Inflammatory macrophage (primary cell): ENCODE results near the gene EEF2.

ENCODE experiments used
- DNase-seq, 2 donors: peaks; one replicate each; pipeline ENCODE4 v3.0.0-alpha.2; 2020 to 2022

Gene EEF2

DNA sequence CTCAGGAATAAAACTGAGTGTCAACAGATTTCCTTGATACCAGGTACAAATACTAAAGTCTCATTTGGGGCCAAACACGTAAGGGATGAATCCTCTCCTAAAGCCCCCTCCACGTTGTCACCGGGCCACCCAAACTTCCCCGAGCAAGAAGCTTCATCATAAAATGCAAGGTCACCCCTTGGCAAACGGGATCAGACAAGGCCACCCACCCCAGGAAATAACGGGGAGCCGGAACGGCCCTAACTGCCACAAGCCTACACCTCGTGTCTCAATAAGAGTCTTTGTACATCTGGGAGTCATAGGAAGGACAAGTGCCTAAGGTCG, 717 bp downstream of the EEF2 start:
- DNase-seq, result no peak

GRCh38 chr19:3983936-3984583, 1.2 kb downstream of the EEF2 start:
- peak; percentile 25 to 32 for DNase-seq

DNA sequence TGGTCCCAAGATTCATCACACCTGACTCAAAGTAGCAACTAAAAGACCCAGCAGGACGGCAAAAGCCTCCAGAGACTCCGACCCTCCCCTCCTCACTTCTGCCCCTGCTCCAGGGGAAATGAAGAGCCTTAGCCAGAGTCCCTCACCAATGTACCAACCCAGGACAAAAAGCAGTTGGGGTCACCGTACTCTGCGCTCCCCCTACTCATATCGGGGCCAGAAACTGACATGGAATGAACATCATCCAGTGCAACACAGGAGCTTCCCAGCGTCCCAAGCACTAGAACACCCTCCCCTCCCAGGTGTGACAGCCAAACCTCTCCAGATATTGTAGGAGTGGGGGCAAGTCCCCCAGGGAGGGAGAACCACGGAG, 1.7 kb downstream of the EEF2 start:
- DNase-seq, result no peak

DNA sequence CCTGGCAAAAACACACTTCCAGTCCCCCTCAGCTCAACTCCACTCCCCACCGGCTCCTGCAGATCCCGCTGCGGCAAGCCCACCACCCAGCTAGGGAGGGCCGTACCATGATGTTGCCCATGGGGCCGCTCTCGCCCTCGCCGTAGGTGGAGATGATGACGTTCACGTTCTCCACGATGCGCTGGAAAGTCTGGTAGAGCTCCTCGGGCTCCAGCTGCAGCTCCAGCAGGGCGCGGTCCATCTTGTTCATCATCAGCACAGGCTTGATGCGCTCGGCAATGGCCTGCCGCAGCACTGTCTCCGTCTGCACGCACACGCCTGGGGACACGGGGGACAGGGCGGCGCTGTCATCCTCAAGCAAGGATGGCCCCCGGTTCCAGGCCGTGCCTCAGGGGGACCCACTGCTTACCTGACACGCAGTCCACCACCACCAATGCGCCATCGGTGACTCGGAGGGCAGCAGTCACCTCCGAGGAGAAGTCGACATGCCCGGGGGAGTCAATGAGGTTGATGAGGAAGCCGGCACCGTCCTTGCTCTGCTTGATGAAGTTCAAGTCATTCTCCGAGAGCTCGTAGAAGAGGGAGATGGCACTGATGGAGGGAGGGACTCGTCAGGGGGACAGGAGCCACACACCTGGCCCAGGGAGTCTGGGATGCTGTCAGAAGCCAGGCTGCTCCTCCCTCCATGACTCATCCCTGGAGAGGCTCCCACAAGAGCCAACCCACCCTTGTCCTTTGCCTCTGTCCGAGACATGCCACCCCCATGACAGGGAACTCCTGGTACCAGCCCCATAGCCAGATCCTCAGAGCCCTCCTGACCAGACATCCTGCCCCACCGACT, 2.3 kb downstream of the EEF2 start:
- no peak for DNase-seq

DNA sequence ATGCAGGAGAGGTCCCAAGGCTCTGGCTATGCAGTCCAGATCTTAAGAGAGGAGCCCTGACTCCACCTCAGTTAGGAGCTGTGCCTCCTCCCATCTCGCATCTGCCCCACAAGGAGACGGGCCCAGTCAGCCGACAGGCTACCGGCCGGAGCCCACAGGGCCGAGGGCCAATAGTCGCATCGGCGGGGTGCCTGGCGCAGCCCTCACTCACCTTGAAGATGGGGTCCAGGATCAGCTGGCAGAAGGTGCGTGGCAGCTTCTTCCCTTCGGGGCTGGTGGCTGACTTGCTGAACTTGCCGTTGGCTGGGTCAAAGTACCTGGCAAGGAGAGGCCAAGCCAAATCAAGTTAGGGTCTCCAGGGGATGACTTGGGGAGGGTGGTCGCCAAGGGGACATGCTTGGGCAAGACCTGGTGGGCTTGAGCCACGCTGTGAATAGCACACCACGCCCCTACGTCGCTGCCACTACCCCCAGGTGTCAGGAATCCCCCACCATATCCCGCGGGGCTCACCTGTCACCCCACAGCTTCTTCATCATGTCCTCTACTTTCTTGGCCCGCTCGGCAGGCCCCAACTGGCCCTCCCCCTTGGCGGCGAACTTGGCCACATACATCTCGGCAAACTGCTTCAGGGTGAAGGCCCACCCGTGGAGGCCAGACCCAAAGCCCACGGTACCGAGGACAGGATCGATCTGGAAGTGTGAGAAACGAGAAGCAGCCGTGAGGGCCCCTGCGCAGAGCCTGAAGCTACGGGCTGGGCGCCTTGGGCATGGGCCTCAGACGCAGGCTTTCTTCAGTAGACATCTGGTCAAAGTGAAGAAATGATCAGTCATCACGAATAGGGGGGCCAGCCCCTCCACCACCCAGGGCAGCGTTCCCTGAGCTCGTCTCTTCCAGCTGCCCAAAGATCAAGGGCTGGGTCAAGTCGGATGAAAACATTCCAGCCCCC, 3.3 kb downstream of the EEF2 start:
- no peak for DNase-seq

GRCh38 chr19:3981373-3981735, 3.9 kb downstream of the EEF2 start:
- DNase-seq, result no peak

DNA sequence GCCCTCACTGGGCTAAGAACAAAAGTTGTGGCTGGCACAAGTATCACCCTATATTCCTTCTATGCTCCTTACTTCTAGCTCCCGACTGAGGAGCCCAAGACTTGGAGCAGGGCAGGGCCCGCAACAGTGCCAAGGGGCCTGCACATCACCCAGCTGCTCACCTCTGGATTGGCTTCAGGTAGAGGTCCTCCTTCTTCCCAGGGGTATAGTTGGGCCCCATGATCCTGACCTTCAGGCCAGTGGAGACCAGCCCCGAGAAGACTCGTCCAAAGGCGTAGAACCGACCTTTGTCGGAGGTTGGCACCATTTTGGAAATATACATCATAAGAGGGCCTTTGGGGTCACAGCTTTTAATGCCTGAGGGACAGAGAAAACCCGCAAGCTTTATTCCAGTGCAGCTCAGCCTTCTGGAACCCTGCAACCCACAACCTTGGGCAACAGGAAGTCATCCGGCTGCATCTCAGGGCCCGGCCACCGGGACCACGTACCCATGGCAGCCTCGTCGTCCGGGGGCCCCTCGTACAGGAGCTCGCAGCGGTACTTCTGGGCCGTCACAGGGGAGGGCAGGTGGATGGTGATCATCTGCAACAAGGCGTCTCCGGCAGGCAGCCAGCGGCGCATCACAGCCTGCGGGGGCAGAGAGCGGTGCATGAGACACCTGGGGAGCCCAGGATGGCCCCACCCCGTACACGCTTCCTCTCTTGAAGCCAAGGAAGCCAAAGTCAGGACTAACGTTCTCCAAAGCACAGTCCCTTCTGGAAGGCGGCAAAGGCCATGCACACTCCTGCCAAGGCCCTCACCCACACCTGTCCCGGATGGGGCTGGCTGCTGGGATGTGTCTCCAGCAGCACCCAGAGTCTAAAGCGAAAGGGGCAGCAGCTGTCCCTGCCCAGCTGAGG, 4.7 kb downstream of the EEF2 start:
- DNase-seq, result no peak

- DNase-seq, result no peak
Measured at GRCh38 chr19:3979674-3980352, 5.5 kb downstream of the EEF2 start.

- no peak for DNase-seq
Measured at GRCh38 chr19:3979289-3979673, 6.0 kb downstream of the EEF2 start.

DNA sequence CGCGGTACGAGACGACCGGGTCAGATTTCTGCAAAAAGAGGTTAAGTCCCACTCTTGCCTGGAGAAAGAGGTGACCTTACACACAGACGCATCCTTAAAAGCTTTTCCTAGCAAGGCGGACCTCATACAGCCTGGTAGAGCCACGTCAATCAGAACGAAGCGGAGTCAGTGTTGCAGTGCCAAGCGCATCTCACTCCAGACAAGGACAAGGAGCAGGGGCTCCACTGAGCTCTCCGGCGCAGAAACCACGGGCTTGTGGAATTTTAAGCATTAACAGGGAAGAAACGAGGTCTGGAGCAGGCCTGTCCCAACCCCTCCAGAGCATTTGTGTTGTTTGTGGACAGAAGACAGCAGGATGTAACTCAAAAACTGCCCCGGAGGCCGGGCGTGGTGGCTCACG, 7.1 kb downstream of the EEF2 start:
- DNase-seq, result no peak

DNA sequence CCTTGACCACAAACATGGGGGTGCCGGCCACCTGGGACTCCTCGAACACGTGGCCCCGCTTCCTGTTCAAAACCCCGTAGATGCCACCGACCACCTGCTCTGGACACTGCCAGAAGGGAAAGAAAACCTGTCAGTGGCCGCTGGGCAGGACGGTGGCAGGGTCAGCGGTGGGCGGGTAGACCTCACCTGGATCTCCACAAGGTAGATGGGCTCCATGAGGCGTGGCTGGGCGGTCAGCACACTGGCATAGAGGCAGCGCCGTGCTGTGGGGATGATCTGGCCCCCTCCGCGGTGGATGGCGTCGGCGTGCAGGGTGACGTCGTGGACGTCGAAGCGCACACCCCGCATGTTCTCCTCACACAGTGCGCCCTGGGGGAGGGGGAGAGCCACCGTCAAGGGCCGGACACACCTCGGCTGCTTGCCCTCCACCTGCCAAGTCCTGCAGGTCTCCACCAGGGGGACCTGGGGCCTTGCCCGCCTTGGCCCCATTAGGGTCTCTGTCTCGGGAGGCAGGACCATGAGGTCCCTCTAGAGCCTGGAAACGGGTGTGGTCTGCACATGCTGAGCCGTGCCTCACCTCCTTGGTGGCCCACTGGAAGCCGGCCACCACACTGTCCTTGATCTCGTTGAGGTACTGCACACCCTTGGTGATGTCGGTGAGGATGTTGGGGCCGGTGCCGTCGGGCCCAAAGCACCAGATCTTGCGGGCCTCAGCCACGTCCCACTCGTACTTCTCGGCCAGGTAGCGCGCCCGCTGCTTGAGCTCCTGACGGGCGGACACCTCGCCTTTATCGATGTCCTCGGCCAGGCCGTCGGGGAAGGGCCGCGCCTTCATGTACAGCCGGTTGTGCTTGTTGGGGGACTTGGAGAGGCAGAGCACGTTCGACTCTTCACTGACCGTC, 7.8 kb downstream of the EEF2 start:
- DNase-seq, result no peak

- no peak for DNase-seq
Measured at GRCh38 chr19:3976495-3977241, 8.6 kb downstream of the EEF2 start.

- no peak for DNase-seq
Measured at GRCh38 chr19:3975637-3976087, 9.6 kb downstream of the EEF2 start.

- no peak for DNase-seq
Measured at GRCh38 chr19:3975144-3975543, 10.1 kb downstream of the EEF2 start.

DNA sequence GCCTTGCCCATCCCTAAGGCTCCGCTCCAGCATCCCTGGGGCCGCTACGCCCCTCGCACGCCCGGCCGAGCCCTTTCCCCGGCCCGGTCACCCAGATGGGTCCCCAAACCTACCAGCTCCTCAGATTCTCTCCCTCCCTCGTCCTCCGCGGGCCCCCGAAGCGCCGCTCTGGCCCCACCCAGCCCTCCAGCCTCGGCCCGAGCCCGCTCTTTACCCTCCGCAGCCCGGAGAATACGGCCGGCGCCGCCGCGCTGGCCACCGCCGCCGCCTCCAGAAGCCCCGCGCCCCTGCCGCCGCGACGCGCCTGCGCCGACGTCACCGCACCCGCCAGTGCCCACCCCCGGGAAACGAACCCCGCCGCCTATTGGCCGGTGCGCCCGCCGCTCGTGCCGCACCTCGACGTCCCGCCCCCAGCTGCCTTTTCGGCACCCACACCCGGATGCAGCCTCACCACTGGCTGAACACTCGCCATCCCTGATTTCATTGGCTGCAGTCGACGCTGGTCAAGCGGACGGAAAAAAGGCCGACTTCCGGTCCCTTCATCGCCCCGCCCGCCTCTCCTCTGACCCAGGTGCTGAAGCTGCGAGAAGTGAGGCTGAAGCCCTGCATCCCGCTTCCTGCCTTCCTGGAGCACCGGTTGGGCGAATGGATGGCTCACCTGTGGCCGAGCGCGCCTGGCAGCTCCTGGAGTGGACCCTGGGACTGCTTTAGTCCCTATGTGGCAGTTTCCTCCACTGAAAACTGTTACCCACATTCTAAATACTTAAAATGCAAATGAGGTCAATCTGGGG, 14.3 kb downstream of the EEF2 start, which contains the start of gene DAPK3:
Gene DAPK3 (minus strand): TSS at position 292 of the 791 bp plus-strand sequence. CDS start 1,364 bp downstream, outside the sequence.
- peak; percentile 97 to 99 for DNase-seq

DNA sequence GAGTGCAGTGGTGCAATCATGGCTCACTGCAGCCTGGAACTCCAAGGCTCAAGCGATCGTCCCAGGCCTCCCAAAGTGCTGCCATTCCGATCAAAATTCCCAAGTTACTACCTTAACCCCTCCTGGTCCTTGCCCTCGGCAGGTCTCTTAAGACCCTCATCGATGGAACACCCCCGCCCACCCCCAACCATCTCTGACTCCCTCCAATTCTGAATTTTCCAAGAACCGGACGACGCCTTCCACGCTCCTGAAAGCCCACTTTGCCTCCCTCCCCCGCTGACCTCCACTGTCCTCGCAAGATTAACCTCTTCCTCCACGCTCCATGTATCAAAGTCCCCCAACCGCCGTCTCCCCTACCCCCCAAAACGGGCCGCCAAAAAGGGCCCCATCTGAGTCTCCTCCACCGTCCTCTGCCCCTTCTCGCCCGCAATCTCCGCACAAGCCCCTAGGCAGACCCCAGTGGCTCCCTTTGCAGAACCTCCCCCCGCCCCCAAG, 14.9 kb downstream of the EEF2 start:
- no peak for DNase-seq

DNA sequence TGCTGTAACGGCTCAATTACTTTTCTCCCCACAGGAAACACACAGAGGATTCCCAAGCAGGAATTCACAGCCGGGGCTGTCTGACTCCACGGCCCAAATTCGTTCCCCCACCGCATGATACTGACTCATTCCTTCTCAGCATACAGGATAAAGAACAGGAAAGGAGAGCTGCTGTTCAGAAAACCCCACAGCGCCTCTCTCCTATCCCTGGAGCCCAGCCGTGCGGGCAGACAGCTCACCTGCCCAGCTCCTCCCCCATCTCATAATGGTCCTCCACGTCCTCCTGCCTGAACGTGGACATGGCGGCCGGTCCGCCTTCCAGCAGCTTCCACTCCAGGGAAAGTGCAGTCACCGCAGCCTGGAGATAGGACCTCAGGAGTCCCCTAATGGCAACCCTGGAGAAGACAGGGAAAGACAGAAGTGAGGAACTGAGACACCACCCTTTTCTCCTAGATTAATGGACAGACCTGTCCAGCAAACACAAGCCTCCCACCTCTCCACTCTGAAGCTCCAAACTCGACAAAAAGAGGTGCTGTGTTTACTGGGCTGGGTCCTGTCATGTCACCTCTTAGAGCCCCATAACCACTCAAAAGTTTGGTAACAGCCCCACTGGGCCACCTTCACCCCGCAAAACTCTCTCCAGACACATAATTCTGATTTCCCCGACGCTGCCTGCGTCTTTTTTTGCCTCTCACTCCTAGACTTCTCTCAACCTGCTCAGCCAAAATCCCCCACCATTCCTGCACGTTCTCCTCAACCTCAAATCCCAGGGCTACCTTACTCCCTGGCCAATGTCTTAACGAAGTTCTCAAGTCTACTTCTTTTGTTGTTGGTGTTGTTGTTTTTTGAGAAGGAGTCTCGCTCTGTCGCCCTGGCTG, 15.6 kb downstream of the EEF2 start:
- DNase-seq, result no peak
